Stimulated activated memory B cell treated with anti-CD40 and anti-IgM and Interleukin-4, amounts not matched to agents 10 μg/mL and 1 μg/mL and 100 μg/mL, for 72 hours (primary cell): ENCODE results near the gene ZNF865.

Source experiments
- ATAC-seq: fragments of 150-1000 bp; cut with Tn5 transposase; 2 replicates; pipeline ENCODE4 v1.10.0; 2021
- H3K27ac Mint-ChIP-seq: one replicate; pipeline ENCODE4 v1.8.0; 2022; ENCODE audit warnings: mild to moderate bottlenecking, mixed read lengths
- H3K27me3 Mint-ChIP-seq: one replicate; pipeline ENCODE4 v1.8.0; 2022; ENCODE audit warnings: mixed read lengths
- H3K36me3 Mint-ChIP-seq: one replicate; pipeline ENCODE4 v1.8.0; 2022; ENCODE audit warnings: mixed read lengths
- H3K4me1 Mint-ChIP-seq: one replicate; pipeline ENCODE4 v1.8.0; 2022; ENCODE audit warnings: mixed read lengths
- H3K4me3 Mint-ChIP-seq: one replicate; pipeline ENCODE4 v1.8.0; 2022; ENCODE audit warnings: mild to moderate bottlenecking, moderate library complexity, mixed read lengths
- H3K9me3 Mint-ChIP-seq: one replicate; pipeline ENCODE4 v1.8.0; 2022; ENCODE audit warnings: mixed read lengths

Gene ZNF865

GRCh38 chr19:55623130-55623529 lies 17.7 kb downstream of the ZNF865 start:
- ATAC-seq, result no peak
- peaks cover 7% of the 10 kb centered on the region for H3K36me3 Mint-ChIP-seq
- H3K9me3 Mint-ChIP-seq, result no peaks in the 10 kb centered on the region
- H3K27ac Mint-ChIP-seq, result no peak overlapping the region
- peaks cover 17% of the 10 kb centered on the region for H3K4me1 Mint-ChIP-seq
- H3K27me3 Mint-ChIP-seq, result no peaks in the 10 kb centered on the region
- no peak overlapping the region for H3K4me3 Mint-ChIP-seq

- no peaks in the 10 kb centered on the region for H3K9me3 Mint-ChIP-seq
- H3K27ac Mint-ChIP-seq, result peak overlapping the region; percentile 94
- no peak for ATAC-seq
- peaks cover 7% of the 10 kb centered on the region for H3K36me3 Mint-ChIP-seq
- peak overlapping the region; percentile 95 for H3K4me3 Mint-ChIP-seq
- peaks cover 17% of the 10 kb centered on the region for H3K4me1 Mint-ChIP-seq
- H3K27me3 Mint-ChIP-seq, result no peaks in the 10 kb centered on the region
Observed at GRCh38 chr19:55623561-55623960, 18.1 kb downstream of the ZNF865 start.

- H3K27ac Mint-ChIP-seq, result peak within 1 kb of the TSS; percentile 94
- ATAC-seq, result peak; percentile 88
- H3K36me3 Mint-ChIP-seq, result peaks cover 7% of the 10 kb centered on the region
- peak within 1 kb of the TSS; percentile 95 for H3K4me3 Mint-ChIP-seq
- peaks cover 17% of the 10 kb centered on the region for H3K4me1 Mint-ChIP-seq
- H3K27me3 Mint-ChIP-seq, result no peaks in the 10 kb centered on the region
- no peaks in the 10 kb centered on the region for H3K9me3 Mint-ChIP-seq
Observed at GRCh38 chr19:55624109-55625003, 18.9 kb downstream of the ZNF865 start, which contains the start of gene ZNF784. ZNF784 (minus strand) TSS chr19:55624566; CDS start chr19:55624561, 5 bp downstream.

- H3K9me3 Mint-ChIP-seq, result no peaks in the 10 kb centered on the region
- peak overlapping the region; percentile 94 for H3K27ac Mint-ChIP-seq
- H3K27me3 Mint-ChIP-seq, result no peaks in the 10 kb centered on the region
- peak overlapping the region; percentile 95 for H3K4me3 Mint-ChIP-seq
- ATAC-seq, result no peak
- H3K36me3 Mint-ChIP-seq, result peaks cover 7% of the 10 kb centered on the region
- H3K4me1 Mint-ChIP-seq, result peaks cover 17% of the 10 kb centered on the region
Observed at GRCh38 chr19:55625004-55625326, 19.5 kb downstream of the ZNF865 start.

- Mint-ChIP-seq H3K4me3 (no peak overlapping the region), H3K27ac (no peak overlapping the region), H3K4me1 (peaks cover 19% of the 10 kb centered on the region), H3K36me3 (no peaks in the 10 kb centered on the region), H3K9me3 (no peaks in the 10 kb centered on the region), H3K27me3 (no peaks in the 10 kb centered on the region)
- no peak for ATAC-seq
Observed at GRCh38 chr19:55626350-55626749, 20.9 kb downstream of the ZNF865 start.

- H3K4me3 Mint-ChIP-seq, result no peak overlapping the region
- H3K27ac Mint-ChIP-seq, result peak overlapping the region; percentile 75
Observed at GRCh38 chr19:55632463-55632834, 27.0 kb downstream of the ZNF865 start.

GRCh38 chr19:55633861-55634260 lies 28.4 kb downstream of the ZNF865 start:
- H3K4me1 Mint-ChIP-seq, result peaks cover 52% of the 10 kb centered on the region
- no peak for ATAC-seq

More at GRCh38 chr19:55632463-55632834, 27.0 kb downstream of the ZNF865 start:
- H3K36me3 Mint-ChIP-seq, result peaks cover 25% of the 10 kb centered on the region
- no peaks in the 10 kb centered on the region for H3K9me3 Mint-ChIP-seq
- ATAC-seq, result peak; percentile 68
- no peaks in the 10 kb centered on the region for H3K27me3 Mint-ChIP-seq
- peaks cover 44% of the 10 kb centered on the region for H3K4me1 Mint-ChIP-seq

GRCh38 chr19:55635334-55635717 lies 29.9 kb downstream of the ZNF865 start:
- peaks cover 38% of the 10 kb centered on the region for H3K36me3 Mint-ChIP-seq
- H3K27me3 Mint-ChIP-seq, result no peaks in the 10 kb centered on the region
- H3K4me1 Mint-ChIP-seq, result peaks cover 56% of the 10 kb centered on the region
- peak overlapping the region; percentile 100 for H3K27ac Mint-ChIP-seq
- H3K4me3 Mint-ChIP-seq, result peak overlapping the region; percentile 99
- ATAC-seq, result peak; percentile 35
- no peaks in the 10 kb centered on the region for H3K9me3 Mint-ChIP-seq

More at GRCh38 chr19:55633861-55634260, 28.4 kb downstream of the ZNF865 start:
- H3K27ac Mint-ChIP-seq, result peak overlapping the region; percentile 100
- no peaks in the 10 kb centered on the region for H3K9me3 Mint-ChIP-seq
- H3K4me3 Mint-ChIP-seq, result no peak overlapping the region
- H3K27me3 Mint-ChIP-seq, result no peaks in the 10 kb centered on the region
- H3K36me3 Mint-ChIP-seq, result peaks cover 35% of the 10 kb centered on the region

GRCh38 chr19:55635856-55636440 lies 30.5 kb downstream of the ZNF865 start:
- Mint-ChIP-seq H3K27ac (peak overlapping the region; percentile 100), H3K9me3 (no peaks in the 10 kb centered on the region), H3K4me1 (peaks cover 59% of the 10 kb centered on the region), H3K4me3 (peak overlapping the region; percentile 99), H3K27me3 (no peaks in the 10 kb centered on the region), H3K36me3 (peaks cover 38% of the 10 kb centered on the region)
- no peak for ATAC-seq

GRCh38 chr19:55636723-55637122 lies 31.3 kb downstream of the ZNF865 start:
- no peaks in the 10 kb centered on the region for H3K9me3 Mint-ChIP-seq
- peaks cover 60% of the 10 kb centered on the region for H3K4me1 Mint-ChIP-seq
- no peak for ATAC-seq
- no peaks in the 10 kb centered on the region for H3K27me3 Mint-ChIP-seq
- peak overlapping the region; percentile 100 for H3K27ac Mint-ChIP-seq
- H3K4me3 Mint-ChIP-seq, result peak overlapping the region; percentile 99
- peaks cover 38% of the 10 kb centered on the region for H3K36me3 Mint-ChIP-seq

- H3K36me3 Mint-ChIP-seq, result peaks cover 38% of the 10 kb centered on the region
Observed at GRCh38 chr19:55637534-55637933, 32.1 kb downstream of the ZNF865 start.

GRCh38 chr19:55638864-55639359 lies 33.5 kb downstream of the ZNF865 start:
- Mint-ChIP-seq H3K4me1 (peaks cover 66% of the 10 kb centered on the region), H3K27ac (no peak overlapping the region), H3K36me3 (peaks cover 44% of the 10 kb centered on the region), H3K9me3 (no peaks in the 10 kb centered on the region), H3K4me3 (no peak overlapping the region), H3K27me3 (no peaks in the 10 kb centered on the region)
- ATAC-seq, result no peak

More at GRCh38 chr19:55637534-55637933, 32.1 kb downstream of the ZNF865 start:
- no peaks in the 10 kb centered on the region for H3K9me3 Mint-ChIP-seq
- H3K4me3 Mint-ChIP-seq, result peak overlapping the region; percentile 3
- H3K27ac Mint-ChIP-seq, result peak overlapping the region; percentile 100
- H3K27me3 Mint-ChIP-seq, result no peaks in the 10 kb centered on the region
- peaks cover 58% of the 10 kb centered on the region for H3K4me1 Mint-ChIP-seq
- no peak for ATAC-seq

- Mint-ChIP-seq H3K27me3 (no peaks in the 10 kb centered on the region), H3K4me1 (peaks cover 73% of the 10 kb centered on the region), H3K9me3 (no peaks in the 10 kb centered on the region), H3K27ac (peak overlapping the region; percentile 98), H3K4me3 (peak overlapping the region; percentile 72), H3K36me3 (peaks cover 45% of the 10 kb centered on the region)
- ATAC-seq, result peak; percentile 6
Observed at GRCh38 chr19:55640043-55640576, 34.7 kb downstream of the ZNF865 start.

GRCh38 chr19:55640577-55641425 lies 35.4 kb downstream of the ZNF865 start, which contains the start of gene ZNF580:
ZNF580 (plus strand) TSS chr19:55641002; CDS start chr19:55642509, 1,507 bp downstream.
- Mint-ChIP-seq H3K36me3 (peaks cover 44% of the 10 kb centered on the region), H3K4me3 (peak within 1 kb of the TSS; percentile 88), H3K9me3 (no peaks in the 10 kb centered on the region), H3K27me3 (no peaks in the 10 kb centered on the region), H3K27ac (peak within 1 kb of the TSS; percentile 98), H3K4me1 (peaks cover 72% of the 10 kb centered on the region)
- ATAC-seq, result peak; percentile 37
